Activated CD4-positive, alpha-beta T cell treated with anti-CD3 and anti-CD28 coated beads, Interleukin-2, amount 50 U/mL, for 48 hours (primary cell): ENCODE results near the gene SKP1.
"Not testable (repeated sequence)": the region's sequence is repeated elsewhere in the genome, so short reads cannot be mapped to it uniquely, and the experiment has no call there.

Source experiments
- DNase-seq, 2 experiments: peaks; one replicate each; pipeline ENCODE4 v3.0.0-alpha.2; 2020

Gene SKP1

DNA sequence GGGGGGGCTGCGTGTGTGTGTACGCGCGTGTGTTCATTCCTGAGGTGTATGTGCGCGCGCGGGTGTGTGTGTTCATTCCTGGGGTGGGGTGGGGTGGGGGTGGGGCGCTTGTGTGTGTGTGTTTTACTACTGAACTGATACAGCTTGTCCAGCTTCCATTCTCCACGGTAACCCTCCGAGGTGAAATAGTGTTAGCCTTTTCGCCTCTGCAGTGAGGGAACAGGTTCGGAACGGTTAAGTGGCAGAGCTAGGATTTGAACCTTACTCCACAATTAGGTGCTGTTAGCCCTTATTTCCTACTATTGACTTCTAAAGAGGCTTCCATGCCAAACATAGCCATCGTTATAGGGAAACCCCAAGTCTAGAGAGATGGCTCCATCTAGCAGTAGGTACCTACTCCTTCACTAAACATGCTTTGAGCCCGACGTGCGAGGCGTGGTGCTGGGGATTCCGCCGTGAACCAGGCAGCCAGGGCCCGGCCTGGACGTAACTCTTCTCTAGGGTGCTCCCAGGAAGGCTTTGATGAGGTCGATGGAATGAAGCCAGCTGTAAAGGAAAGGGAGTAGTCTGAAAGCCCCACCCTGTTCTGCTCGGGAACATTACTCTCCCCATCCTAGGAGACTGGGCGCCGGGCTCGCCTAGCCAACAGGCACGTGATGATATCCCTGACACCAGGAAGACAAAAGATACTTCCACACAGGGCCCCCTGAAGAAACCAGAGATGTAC, 782 bp upstream of the SKP1 start:
- no peak for DNase-seq

DNA sequence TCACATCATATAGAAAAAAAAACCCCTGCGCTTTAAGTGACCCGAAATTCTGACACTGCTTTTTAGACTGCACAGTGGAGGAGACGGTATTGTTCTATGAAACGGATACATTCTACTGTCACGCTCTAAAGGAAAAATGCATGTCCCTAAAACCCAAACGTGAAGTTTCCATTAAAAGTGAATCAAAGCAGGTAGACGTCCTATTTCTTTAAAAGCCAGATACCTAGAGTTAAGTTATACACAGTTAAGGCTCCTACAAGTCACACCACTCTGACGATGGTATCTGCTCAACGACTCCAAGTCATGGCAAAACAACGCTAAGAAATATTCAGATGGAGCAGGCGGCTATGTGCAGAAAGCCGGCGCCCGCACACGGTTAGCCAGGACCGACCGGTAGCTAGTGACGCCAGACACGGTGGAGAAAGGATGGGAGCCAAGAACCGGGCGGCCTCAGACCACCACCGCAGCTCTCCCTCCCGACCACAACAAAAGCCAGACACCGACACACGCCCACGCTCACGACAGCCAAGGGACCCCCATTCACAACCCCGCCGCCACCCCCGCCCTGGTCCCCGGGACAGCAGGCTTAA, 734 bp downstream of the SKP1 start:
- no peak for DNase-seq

DNA sequence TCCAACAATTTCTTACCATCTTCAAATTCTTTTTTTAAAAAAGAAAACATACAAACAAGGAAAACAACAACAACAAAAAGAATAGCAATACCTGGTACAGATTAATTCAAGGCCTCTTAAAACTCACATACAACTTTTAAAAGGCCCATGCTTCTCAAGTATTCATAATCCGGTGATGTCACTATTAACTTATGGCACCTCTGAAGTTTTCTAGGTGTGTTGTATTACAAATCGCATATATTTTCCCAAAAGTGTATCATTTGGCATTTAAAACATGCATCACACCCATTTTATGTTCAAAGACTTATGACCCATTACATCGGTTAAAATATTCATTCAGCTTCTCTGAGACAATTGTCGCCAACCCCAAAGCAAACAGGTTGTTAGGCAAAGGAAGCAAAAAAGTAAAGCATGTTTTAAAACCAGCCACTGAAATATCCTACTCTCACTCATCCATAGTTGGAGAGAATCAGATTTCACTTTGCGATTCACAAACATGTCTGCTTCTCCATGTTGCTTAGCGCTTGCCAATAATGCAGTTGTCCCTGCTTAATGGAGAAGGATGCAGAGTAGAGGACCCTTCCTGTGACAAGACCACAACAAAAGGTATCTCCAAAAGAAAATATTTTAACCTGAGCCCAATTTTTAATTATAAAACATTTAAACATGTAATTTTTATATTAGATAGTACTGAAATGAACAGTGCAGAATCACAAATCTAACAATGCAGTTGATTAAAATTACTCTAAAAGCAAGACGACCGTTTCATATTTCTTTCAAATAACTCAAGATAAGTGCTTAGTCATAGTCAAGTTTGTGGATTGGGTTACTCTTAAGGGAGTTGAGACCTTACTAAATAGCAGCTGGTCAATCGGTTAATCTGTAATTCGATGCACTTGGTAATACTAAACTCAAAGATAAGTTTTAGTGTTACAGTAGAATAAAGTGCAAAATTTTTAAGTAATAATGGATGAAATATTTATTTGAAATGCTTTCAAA, 1.6 kb downstream of the SKP1 start:
- DNase-seq: no peak

DNA sequence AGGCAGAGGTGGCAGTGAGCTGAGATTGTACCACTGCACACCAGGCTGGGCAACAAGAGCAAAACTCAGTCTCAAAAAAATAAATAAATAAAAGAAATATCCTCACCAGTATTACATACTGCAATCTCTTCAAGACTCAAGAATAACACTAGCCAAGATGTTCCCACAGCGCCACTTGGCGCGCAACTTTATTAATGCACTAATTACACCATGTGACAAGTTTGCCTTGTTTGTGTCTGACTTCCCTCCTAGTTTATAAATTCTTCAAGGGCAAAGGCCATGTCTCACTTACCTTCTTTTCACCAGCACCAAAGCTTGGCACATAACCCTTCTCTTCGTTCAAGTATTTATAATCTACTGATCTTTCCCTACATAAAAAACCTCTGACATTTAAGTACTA, 4.8 kb downstream of the SKP1 start:
- peak in 1 of 2 experiments; percentile 16 for DNase-seq

DNA sequence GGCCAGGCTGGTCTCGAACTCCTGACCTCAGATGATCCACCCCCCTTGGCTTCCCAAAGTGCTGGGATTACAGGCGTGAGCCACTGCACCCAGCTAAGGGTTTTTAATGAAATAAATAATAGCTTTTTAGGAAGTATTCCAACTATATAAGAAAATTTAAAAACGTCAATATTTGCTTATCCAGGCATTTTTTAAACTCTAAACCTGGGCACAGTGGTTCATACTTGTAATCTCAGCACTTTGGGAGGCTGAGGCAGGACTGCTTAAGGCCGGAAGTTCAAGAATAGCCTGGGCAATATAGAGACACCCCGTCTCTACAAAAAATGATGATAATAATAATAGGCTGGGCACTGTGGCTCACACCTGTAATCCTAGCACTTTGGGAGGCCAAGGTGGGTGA, 14.2 kb downstream of the SKP1 start:
- DNase-seq: no peak

DNA sequence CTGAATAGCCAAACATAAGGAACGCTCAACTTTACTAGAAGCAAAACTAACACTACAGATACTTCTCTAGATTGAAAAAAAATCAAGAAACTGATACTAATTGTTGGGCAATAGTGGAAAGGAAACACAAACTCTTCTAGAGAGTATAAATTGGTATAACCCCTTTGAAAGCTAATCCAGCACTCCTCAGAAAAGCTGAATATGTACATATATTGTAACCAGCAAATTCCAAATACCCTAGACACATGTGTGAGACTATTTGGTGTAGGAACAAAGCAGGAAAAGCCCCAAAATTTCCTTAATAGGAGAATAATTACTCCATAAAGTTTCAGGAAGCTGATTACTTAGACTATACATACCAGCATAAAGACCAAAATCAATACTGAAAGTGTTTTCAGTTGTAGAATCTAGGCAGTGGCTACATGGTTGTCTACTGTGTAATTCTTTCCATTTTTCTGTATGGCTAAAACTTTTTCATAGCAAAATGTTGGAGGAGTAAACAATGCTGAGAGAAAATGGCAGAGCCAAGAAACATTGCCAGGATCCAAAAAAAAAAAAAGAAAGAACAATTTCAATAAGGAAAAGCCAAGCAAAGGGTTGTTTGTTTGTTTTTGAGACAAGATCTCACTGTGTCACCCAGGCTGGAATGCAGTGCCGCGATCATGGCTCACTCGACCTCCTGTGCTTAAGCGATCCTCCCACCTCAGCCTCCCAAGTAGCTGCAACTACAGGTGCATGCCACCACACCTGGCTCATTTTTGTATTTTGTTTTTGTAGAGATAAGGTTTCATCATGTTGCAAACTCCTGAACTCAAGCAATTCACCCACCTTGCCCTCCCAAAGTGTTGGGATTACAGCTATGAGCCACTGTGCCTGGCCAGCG, 15.0 kb downstream of the SKP1 start:
- DNase-seq: no peak

DNA sequence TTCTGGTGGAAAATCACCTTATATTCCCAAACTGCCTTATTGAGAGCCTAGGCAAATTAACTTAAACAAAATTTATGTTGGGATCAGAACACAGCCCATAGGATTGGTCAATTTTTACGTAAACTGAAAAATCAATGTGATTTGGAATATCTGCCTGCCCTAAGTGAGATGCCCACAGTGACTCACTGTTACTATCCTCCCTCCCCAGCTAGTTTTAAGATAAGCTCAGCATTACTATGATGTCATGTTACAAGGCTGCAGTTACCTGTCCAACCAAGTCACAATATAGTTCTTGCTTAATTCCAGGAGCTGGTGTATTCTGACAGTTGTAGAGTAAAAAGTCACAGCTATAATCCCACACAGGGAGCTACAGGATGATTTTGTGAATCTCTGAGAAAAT, 23.1 kb downstream of the SKP1 start:
- no peak for DNase-seq

- no peak for DNase-seq
Measured at GRCh38 chr5:134153241-134153640, 23.5 kb downstream of the SKP1 start.

GRCh38 chr5:134152173-134152832, 24.4 kb downstream of the SKP1 start:
- DNase-seq: not testable (repeated sequence)

GRCh38 chr5:134151723-134152122, 25.0 kb downstream of the SKP1 start:
- no peak for DNase-seq

GRCh38 chr5:134149571-134150303, 27.0 kb downstream of the SKP1 start:
- DNase-seq: no peak

DNA sequence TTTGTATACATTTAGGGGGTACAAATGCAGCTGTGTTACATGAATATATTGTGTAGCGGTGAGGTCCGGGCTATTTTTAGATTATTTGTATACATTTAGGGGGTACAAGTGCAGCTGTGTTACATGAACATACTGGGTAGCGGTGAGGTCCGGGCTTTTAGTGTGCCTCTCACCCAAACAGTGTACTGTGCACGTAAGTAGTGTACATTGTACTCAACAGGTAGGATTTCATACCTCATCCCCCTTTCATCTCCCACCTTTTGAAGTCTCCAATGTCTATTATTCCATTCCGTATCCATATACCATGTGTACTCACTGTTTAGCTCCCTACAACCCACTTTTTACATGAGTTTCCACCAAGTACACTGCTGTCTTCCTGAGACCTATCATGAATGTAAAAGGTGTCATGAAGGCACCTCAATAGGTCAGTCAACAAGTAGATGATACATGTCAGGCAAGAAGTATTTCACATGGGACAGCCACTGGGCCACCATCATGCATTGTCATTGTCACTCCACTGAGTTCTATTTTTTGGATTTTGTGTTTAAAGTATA, 27.7 kb downstream of the SKP1 start:
- DNase-seq: no peak

- DNase-seq: no peak
Measured at GRCh38 chr5:134148316-134148715, 28.4 kb downstream of the SKP1 start.

DNA sequence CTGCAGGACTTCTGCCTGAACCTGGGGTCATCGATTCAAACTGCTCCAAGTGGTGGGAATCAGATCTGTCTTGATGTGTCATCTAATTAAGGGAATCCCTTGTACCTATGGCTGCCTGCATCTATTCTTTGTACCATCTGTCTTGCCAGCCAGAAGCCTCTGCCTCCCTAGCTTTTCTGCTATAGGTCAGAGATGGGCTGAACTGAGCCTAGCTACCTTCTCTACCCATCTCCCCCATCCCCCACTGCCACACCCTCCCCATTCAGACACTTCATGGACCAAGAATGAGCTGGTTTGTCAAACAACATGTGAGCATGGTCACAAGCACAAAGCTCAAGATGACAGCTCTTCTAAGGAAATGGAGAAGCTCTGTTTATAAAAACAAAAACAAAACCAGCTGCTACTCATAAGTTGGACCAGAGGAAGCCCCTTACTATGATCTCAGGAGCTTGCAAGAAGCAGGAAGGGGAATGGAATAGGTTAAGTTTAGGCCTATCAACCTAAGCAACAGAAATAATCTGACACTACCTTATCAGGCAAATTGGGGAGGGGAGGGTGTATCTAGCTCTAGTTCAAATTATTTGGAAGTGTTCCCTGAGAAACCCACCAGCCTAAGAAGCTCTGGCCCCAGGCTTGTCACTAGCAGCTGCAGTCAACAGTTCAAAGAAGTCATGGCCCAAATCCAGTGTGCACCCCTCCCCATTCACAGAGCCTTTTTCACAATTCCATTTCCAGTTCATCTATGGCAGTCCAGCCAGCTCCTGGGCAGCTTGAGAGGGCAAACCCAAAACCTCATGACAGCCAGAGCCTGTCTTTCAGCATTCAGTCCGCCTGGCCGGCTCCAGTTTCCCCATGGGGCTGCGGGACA, 29.9 kb downstream of the SKP1 start:
- DNase-seq: no peak

- peak; percentile 90 to 92 for DNase-seq
Measured at GRCh38 chr5:134145779-134146581, 30.8 kb downstream of the SKP1 start.

DNA sequence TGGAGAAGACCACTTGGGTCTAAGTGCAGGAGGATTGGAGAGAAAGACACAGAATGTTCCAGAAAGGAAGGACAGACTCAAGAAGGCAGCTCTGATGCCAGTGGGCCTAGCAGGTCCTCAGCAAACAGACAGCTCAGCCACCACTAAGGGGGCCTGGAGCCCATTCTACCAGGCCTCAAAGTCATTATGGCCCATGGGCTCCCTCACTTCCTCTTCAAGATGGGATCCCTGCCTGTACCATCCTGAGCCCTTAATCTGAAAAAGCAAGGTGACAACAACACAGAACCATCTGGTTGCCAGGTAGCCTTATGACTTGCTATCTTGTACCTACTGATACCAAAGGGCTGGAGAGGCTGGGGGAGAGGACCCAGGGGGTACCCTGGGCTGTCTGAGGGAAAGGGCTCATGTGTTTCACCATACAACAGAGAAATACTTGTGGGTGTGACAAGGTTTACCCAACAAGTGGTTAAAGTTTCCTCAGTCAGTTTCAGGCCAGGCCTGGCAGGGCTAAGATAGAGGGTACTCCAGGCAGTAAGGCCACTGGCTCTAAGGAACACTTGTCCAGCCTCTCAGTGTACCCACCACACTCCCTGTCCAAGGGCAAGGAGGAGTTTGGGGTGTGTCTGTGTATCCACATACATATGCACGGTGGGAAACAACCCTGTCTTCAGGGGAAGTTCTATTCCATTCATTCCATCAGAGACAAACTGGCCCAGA, 31.6 kb downstream of the SKP1 start:
- no peak for DNase-seq

GRCh38 chr5:134143944-134144941, 32.5 kb downstream of the SKP1 start:
- no peak for DNase-seq
